ENCODE results near the gene CACNA2D2. TPM values are rescaled to one million over a fixed set of nuclear protein-coding genes. Genes with fewer than 3 reads are reported as not detected.

CACNA2D2 gene
- total RNA-seq, 2 experiments from 2014 or later = 0.60 to 0.62 TPM

GRCh38 chr3:50331364-50331907 lies 172.0 kb downstream of the CACNA2D2 start:
- Mint-ChIP-seq H3K36me3 (ENCODE audit: low read depth) (peaks cover 58% of the 10 kb centered on the region), H3K27ac (no peak overlapping the region), H3K27me3 (no peaks in the 10 kb centered on the region), H3K4me3 (no peak overlapping the region), H3K9me3 (no peaks in the 10 kb centered on the region), H3K4me1 (peaks cover 53% of the 10 kb centered on the region)
- DNase-seq = no peak
- ChIA-PET CTCF (interaction anchor here (0.9 to 9.2 kb wide), 3 partner anchors 8 to 25 kb away, joined by 4 to 76 read pairs (median 52); partner anchors contain the start of genes CYB561D2, HYAL2, NPRL2 and ZMYND10), POLR2A (no interaction called here)

- H3K9me3 Mint-ChIP-seq = no peaks in the 10 kb centered on the region
- H3K4me3 Mint-ChIP-seq = no peak overlapping the region
- no peaks in the 10 kb centered on the region for H3K27me3 Mint-ChIP-seq
- H3K36me3 Mint-ChIP-seq (ENCODE audit: low read depth) = peaks cover 47% of the 10 kb centered on the region
- H3K4me1 Mint-ChIP-seq = peaks cover 42% of the 10 kb centered on the region
- ChIA-PET CTCF (interaction anchor here (9.2 kb wide), 1 partner anchor 17 kb away, joined by 76 read pairs; the partner anchor contains the start of genes CYB561D2, NPRL2 and ZMYND10), POLR2A (no interaction called here)
- DNase-seq = no peak
- no peak overlapping the region for H3K27ac Mint-ChIP-seq
Observed at GRCh38 chr3:50330330-50330729, 173.1 kb downstream of the CACNA2D2 start.

- peaks cover 34% of the 10 kb centered on the region for H3K36me3 Mint-ChIP-seq (ENCODE audit: low read depth)
Observed at GRCh38 chr3:50327943-50328691, 175.3 kb downstream of the CACNA2D2 start, which contains the start of gene TUSC2. Gene TUSC2 (minus strand): TSS chr3:50328223. CDS start chr3:50328099, 124 bp downstream.

GRCh38 chr3:50327129-50327528 lies 176.3 kb downstream of the CACNA2D2 start:
- no peaks in the 10 kb centered on the region for H3K27me3 Mint-ChIP-seq
- peaks cover 31% of the 10 kb centered on the region for H3K4me1 Mint-ChIP-seq
- peaks cover 27% of the 10 kb centered on the region for H3K36me3 Mint-ChIP-seq (ENCODE audit: low read depth)
- no peak for DNase-seq
- H3K9me3 Mint-ChIP-seq = no peaks in the 10 kb centered on the region
- peak overlapping the region; percentile 84 for H3K4me3 Mint-ChIP-seq
- POLR2A ChIA-PET = interaction anchor here (1.9 kb wide), 1 partner anchor 10 kb away, joined by 11 read pairs; no protein-coding TSS in a partner anchor
- peak overlapping the region; percentile 78 for H3K27ac Mint-ChIP-seq
- CTCF ChIA-PET = interaction anchor here (1.2 to 2.9 kb wide), 6 partner anchors 9 to 100 kb away, joined by 4 to 14 read pairs (median 6); partner anchors contain the start of genes HYAL3, NAA80 and RASSF1

More at GRCh38 chr3:50327943-50328691, 175.3 kb downstream of the CACNA2D2 start, which contains the start of gene TUSC2:
- Mint-ChIP-seq H3K4me3 (peak within 1 kb of the TSS; percentile 84), H3K4me1 (peaks cover 30% of the 10 kb centered on the region), H3K27me3 (no peaks in the 10 kb centered on the region), H3K27ac (peak within 1 kb of the TSS; percentile 85), H3K9me3 (no peaks in the 10 kb centered on the region)
- POLR2A ChIA-PET = interaction anchor here (0.7 to 1.9 kb wide), 2 partner anchors 9 to 224 kb away, joined by 4 to 11 read pairs; no protein-coding TSS in a partner anchor
- CTCF ChIA-PET = interaction anchor here (0.6 to 2.9 kb wide), 9 partner anchors 9 to 121 kb away, joined by 3 to 14 read pairs (median 6); partner anchors contain the start of genes HYAL3, NAA80 and RASSF1
- DNase-seq = peak; percentile 97

GRCh38 chr3:50326182-50326541 lies 177.3 kb downstream of the CACNA2D2 start:
- peak overlapping the region; percentile 51 for H3K4me3 Mint-ChIP-seq
- H3K4me1 Mint-ChIP-seq = peaks cover 29% of the 10 kb centered on the region
- POLR2A ChIA-PET = no interaction called here
- peak; percentile 5 for DNase-seq
- no peaks in the 10 kb centered on the region for H3K27me3 Mint-ChIP-seq
- CTCF ChIA-PET = interaction anchor here (1.1 to 1.4 kb wide), 2 partner anchors 10 to 51 kb away, joined by 4 to 7 read pairs; no protein-coding TSS in a partner anchor
- no peaks in the 10 kb centered on the region for H3K9me3 Mint-ChIP-seq
- no peak overlapping the region for H3K27ac Mint-ChIP-seq
- peaks cover 19% of the 10 kb centered on the region for H3K36me3 Mint-ChIP-seq (ENCODE audit: low read depth)

GRCh38 chr3:50325497-50326181 lies 177.8 kb downstream of the CACNA2D2 start:
- DNase-seq = peak; percentile 5
- POLR2A ChIA-PET = no interaction called here
- Mint-ChIP-seq H3K36me3 (ENCODE audit: low read depth) (peaks cover 14% of the 10 kb centered on the region), H3K9me3 (no peaks in the 10 kb centered on the region), H3K27me3 (no peaks in the 10 kb centered on the region), H3K27ac (no peak overlapping the region), H3K4me1 (peaks cover 30% of the 10 kb centered on the region), H3K4me3 (peak overlapping the region; percentile 51)
- CTCF ChIA-PET = interaction anchor here (1.1 to 3.4 kb wide), 3 partner anchors 11 to 51 kb away, joined by 4 to 19 read pairs (median 7); partner anchors contain the start of genes HYAL3 and NAA80

- H3K4me1 Mint-ChIP-seq = peaks cover 35% of the 10 kb centered on the region
- no peaks in the 10 kb centered on the region for H3K9me3 Mint-ChIP-seq
- DNase-seq = peak; percentile 6
- no peak overlapping the region for H3K27ac Mint-ChIP-seq
- ChIA-PET CTCF (interaction anchor here (0.5 to 4.2 kb wide), 7 partner anchors 9 to 377 kb away, joined by 3 to 52 read pairs (median 3); partner anchors contain the start of genes CYB561D2, HYAL3, NAA80 and NPRL2), POLR2A (no interaction called here)
- H3K36me3 Mint-ChIP-seq (ENCODE audit: low read depth) = peaks cover 10% of the 10 kb centered on the region
- H3K4me3 Mint-ChIP-seq = no peak overlapping the region
- no peaks in the 10 kb centered on the region for H3K27me3 Mint-ChIP-seq
Observed at GRCh38 chr3:50325113-50325480, 178.3 kb downstream of the CACNA2D2 start.

GRCh38 chr3:50324351-50325112 lies 178.9 kb downstream of the CACNA2D2 start:
- ChIA-PET POLR2A (no interaction called here), CTCF (interaction anchor here (0.5 to 4.2 kb wide), 12 partner anchors 9 to 376 kb away, joined by 3 to 52 read pairs (median 4); partner anchors contain the start of genes CYB561D2, HYAL3, NAA80 and NPRL2)
- H3K27ac Mint-ChIP-seq = peak overlapping the region; percentile 3
- peaks cover 4% of the 10 kb centered on the region for H3K36me3 Mint-ChIP-seq (ENCODE audit: low read depth)
- H3K27me3 Mint-ChIP-seq = no peaks in the 10 kb centered on the region
- peaks cover 40% of the 10 kb centered on the region for H3K4me1 Mint-ChIP-seq
- peak; percentile 67 for DNase-seq
- no peaks in the 10 kb centered on the region for H3K9me3 Mint-ChIP-seq
- no peak overlapping the region for H3K4me3 Mint-ChIP-seq

GRCh38 chr3:50323614-50324199 lies 179.7 kb downstream of the CACNA2D2 start:
- Mint-ChIP-seq H3K27ac (peak overlapping the region; percentile 50), H3K4me1 (peaks cover 43% of the 10 kb centered on the region), H3K4me3 (no peak overlapping the region), H3K9me3 (no peaks in the 10 kb centered on the region), H3K36me3 (ENCODE audit: low read depth) (peaks cover 4% of the 10 kb centered on the region), H3K27me3 (no peaks in the 10 kb centered on the region)
- ChIA-PET POLR2A (interaction anchor here (0.6 kb wide), 1 partner anchor 99 kb away, joined by 4 read pairs; no protein-coding TSS in a partner anchor), CTCF (interaction anchor here (0.6 to 4.2 kb wide), 11 partner anchors 8 to 95 kb away, joined by 3 to 52 read pairs (median 4); partner anchors contain the start of genes CYB561D2, HYAL3, NAA80 and NPRL2)
- peak; percentile 5 for DNase-seq

GRCh38 chr3:50323092-50323600 lies 180.3 kb downstream of the CACNA2D2 start:
- Mint-ChIP-seq H3K4me1 (peaks cover 41% of the 10 kb centered on the region), H3K27ac (no peak overlapping the region), H3K27me3 (no peaks in the 10 kb centered on the region), H3K36me3 (ENCODE audit: low read depth) (no peaks in the 10 kb centered on the region), H3K9me3 (no peaks in the 10 kb centered on the region), H3K4me3 (peak overlapping the region; percentile 6)
- CTCF ChIA-PET = interaction anchor here (1.5 to 4.2 kb wide), 5 partner anchors 9 to 28 kb away, joined by 5 to 52 read pairs (median 7); partner anchors contain the start of genes HYAL3 and NAA80
- POLR2A ChIA-PET = interaction anchor here (0.6 kb wide), 1 partner anchor 98 kb away, joined by 4 read pairs; no protein-coding TSS in a partner anchor
- DNase-seq = peak; percentile 5

Data from activated CD4-positive, alpha-beta T cell treated with anti-CD3 and anti-CD28 coated beads, Interleukin-2, amount 10 ng/mL, durations not matched to agents 7 days and 5 days (primary cell).